GM19023 (cell line): Measurements from ENCODE around the gene EVL.

ENCODE experiments used
- ATAC-seq: cut with Tn5 transposase; IDR thresholded peaks from one replicate; pipeline ENCODE4 v1.9.1; 2021; ENCODE audit warnings: mild to moderate bottlenecking, moderate library complexity; ENCODE audit not compliant: unreplicated experiment

EVL gene

GRCh38 chr14:100080206-100080605 is 15.0 kb downstream of the EVL start:
- no peak for ATAC-seq

GRCh38 chr14:100081997-100082625 is 16.9 kb downstream of the EVL start:
- no peak for ATAC-seq

DNA sequence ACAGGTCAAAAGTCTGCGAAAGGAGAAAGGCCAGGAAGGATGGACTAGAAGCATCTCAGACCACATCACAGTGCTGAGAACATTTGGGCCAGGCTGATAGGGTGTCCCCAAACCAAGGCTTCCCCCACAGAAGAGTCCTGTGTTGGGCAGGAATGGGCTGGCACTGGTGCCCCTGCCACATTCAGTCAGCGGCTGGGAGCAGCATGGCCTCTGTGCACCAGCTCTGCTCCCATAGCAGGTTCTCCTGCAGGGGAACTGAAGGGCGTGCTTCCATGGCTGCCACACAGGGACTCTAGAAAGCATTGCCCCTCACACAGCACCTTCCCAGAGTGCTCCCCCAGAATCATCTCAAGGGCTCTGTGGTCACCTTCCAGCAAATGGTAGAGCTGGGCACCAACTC is 17.5 kb downstream of the EVL start:
- no peak for ATAC-seq

DNA sequence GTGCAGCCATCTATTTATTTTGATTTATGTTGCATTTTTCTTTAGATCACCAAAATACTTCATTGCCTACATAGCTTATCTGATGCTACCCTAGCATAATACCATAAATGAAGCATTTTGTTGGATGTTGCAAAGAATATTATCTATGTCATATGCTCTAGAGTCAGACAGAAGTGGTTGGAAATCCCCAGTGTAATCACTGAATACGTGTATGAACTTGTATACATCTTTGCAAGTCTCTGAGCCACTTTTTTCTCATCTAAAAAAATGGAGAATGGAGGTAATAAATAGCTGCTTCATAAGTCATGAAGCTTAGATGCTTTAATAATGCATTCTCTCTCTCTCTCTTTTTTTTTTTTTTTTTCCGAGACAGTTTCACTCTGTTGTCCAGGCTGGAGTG is 18.5 kb downstream of the EVL start:
- no peak for ATAC-seq

DNA sequence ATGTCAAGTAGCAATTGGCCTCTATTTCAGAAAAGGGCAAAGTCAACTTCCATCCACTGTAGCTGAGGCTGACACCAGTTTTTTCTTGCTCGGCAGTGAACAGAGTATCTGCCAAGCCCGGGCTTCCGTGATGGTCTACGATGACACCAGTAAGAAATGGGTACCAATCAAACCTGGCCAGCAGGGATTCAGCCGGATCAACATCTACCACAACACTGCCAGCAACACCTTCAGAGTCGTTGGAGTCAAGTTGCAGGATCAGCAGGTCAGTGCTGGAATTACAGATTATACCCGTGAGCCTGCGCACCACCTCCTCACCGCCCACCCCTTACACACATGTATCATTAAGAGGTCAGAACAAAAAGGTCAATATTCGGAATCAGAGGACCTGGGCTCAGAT is 19.4 kb downstream of the EVL start:
- no peak for ATAC-seq

GRCh38 chr14:100085462-100085861 is 20.2 kb downstream of the EVL start:
- ATAC-seq, result no peak

- ATAC-seq, result no peak
Measured at GRCh38 chr14:100086361-100086760, 21.1 kb downstream of the EVL start.

GRCh38 chr14:100088226-100088625 is 23.0 kb downstream of the EVL start:
- ATAC-seq, result no peak

DNA sequence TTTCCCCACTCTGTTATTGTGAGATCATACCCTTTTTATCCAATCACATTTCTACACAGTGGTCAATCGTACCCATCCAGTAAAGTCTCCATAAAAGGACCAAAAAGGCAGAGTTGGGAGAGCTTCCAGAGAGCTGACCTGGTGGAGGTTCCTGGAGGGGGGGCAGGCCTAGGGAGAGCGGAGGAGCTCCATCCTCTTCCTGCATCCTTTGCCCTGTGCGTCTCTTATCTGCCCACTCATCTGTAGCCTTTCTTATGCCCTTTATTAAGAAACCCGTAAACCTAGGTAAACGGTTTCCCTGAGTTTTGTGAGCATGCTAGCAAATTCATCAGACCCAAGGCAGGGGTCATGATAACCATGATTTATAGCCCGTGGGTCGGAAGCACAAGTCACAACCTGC is 26.2 kb downstream of the EVL start:
- no peak for ATAC-seq

DNA sequence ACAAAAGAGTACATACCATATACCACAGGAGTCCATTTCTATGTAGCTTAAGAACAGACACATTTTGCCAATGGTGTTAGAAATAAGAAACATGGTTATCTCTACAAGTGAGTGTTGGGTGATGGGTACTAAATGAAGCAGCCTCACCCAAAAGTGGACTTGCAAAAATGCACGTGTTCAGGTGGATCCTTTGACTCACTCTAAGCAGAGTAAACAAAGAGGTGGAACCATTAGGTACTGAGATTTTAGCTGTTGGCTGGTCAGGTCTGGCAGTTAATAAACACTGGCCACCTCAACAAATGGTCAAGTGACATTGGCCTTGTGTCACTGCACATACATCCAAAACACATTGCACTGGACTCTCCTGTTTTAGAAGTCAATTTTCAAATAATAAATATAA is 27.6 kb downstream of the EVL start:
- no peak for ATAC-seq

DNA sequence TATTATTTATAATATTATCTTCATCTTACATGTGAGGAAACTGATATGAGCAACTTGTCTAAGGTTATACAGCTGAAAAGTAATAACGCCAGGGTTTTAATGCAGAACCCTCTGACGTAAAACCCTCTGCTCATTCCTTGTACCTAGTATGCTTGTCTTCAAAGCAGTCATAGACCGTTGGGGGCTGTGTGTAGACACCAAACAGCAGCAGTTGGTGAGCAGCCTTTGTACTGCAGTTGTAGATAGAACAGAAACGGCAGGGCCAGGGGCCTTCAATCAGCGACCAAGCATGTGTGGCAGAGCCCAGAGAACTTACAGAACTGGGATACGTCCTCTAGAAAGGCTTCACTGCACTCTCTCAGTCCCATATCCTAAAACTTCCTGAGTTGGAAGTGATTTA is 28.1 kb downstream of the EVL start:
- no peak for ATAC-seq

GRCh38 chr14:100096656-100097055 is 31.4 kb downstream of the EVL start:
- no peak for ATAC-seq

DNA sequence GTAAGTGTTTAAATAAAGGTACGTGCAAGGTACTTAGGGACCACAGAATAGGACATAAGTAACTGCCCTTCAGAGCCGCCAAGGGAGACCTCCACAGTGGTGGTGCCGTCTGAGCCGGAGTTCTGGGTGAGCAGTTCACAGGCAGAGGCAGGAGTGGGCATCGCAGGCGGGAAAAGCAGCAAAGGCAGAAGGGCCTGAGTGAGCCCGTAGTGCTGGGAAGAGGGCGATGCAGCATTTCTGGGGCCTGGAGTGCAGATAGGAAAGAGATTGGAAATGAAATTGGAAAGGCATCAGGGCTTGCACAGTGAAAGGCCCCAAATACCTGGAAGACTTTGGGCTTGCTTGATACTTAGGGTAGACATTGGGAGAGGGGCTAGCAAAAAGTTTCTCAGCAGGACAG is 32.9 kb downstream of the EVL start:
- no peak for ATAC-seq

DNA sequence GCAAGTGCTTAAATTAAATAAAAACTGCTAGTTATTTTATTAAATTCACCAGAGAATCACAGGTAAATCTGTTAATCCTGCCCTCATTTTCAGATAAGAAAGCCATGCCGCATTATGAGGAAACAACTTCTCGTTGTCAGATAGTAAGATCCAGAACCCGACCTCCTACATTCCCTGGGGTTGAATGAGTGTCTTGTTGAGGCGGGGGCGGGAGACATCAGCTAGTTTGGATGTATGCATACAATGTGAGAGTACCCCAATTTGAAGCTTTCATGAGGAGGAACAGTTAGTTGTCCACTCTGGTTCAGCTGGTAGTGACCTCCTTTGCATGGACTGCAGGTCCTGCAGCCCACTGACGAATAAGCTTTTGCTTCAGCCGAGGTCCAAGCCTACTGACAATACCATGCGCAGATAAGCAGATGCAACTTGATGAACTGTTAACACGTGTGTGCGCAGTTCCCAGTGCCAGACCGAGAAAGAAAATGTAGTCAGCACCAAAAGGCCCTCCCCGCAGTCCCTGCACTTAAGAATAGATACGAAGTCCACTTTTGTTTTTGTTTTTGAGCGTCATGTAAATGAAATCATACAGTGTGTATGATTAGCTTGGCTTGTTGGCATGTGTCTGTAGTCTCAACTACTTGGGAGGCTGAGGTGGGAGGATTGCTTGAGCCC is 34.9 kb downstream of the EVL start:
- ATAC-seq, result no peak

DNA sequence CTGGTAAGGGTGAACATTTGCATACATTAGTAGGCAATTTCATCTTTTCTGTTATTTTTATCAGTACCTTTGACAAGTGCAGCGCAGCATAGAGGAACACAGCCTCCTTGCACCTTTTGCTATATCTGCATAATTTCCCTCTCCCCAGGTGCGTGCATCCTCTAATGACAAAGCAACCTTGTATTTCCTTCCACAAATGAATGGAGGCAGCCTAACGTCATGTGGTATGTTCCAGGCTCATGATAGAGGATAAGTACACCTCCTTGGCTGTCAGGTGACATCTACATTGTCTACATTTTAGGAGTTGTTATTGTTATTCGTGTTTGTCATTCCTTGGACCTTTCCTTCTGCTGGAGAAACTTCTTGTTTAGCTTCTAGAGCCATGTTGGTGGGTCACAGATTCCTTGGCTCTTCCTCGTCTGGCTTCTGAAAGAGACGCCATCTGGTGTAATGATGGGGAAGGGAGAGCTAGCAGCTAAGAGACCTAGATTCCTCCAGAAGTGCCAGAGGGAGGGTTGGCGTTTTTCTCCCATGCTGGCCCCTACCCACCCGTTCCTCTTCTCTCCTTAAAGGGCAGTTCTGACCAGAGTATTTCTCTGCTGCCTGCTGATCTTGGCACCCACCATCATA is 37.0 kb downstream of the EVL start:
- no peak for ATAC-seq

GRCh38 chr14:100103250-100104005 is 38.2 kb downstream of the EVL start:
- ATAC-seq, result no peak

DNA sequence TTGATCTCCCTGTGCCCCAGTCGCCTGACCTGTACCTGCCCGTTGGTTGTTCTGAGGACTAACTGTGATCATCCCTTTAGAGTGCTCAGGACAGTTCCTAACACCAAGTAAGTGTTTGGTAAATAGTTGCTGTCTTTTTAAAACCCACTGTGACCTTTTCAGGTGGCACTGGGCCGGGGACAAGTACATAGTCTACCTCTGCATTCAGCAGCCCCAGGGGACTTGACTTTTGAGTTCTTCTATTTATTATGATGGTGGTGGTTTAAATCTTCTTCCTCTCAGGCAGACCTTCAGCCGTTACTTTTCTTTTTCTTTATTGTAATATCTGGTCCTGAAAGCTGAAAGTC is 38.8 kb downstream of the EVL start:
- no peak for ATAC-seq

GRCh38 chr14:100104523-100105300 is 39.5 kb downstream of the EVL start:
- no peak for ATAC-seq

- no peak for ATAC-seq
Measured at GRCh38 chr14:100105357-100106169, 40.3 kb downstream of the EVL start.
